Neural cell (in vitro differentiated cells): ENCODE data around the gene CASKIN1. TPM values are rescaled to one million over a fixed set of nuclear protein-coding genes. Genes with fewer than 3 reads are reported as not detected.

Experiments used
- H2AFZ ChIP-seq: fragments of 200-600, 300-800 bp; sonication (generic), shearing (Covaris generic); 2 replicates; pipeline ENCODE4 v1.6.0; 2014; ENCODE audit warnings: low read depth, mild to moderate bottlenecking, antibody characterized with exemption, low read length, moderate library complexity
- H3F3A ChIP-seq: fragments of 200-600 bp; shearing (Covaris generic); 2 replicates; pipeline ENCODE4 v1.6.1; 2016; ENCODE audit warnings: mild to moderate bottlenecking, moderate library complexity, mixed read lengths, antibody characterized with exemption, low read length; ENCODE audit not compliant: insufficient read depth, poor library complexity, severe bottlenecking
- H3K27ac ChIP-seq: fragments of 200-600, 300-800 bp; sonication (generic), shearing (Covaris generic); 2 replicates; pipeline ENCODE4 v1.5.1; 2014; ENCODE audit warnings: mild to moderate bottlenecking, low read length, moderate library complexity
- H3K27me3 ChIP-seq: fragments of 300-800, 200-600 bp; sonication (generic), shearing (Covaris generic); 2 replicates; pipeline ENCODE4 v1.6.0; 2014; ENCODE audit warnings: mild to moderate bottlenecking, low read depth, low read length, moderate library complexity; ENCODE audit not compliant: insufficient read depth
- H3K36me3 ChIP-seq: fragments of 300-800, 200-600 bp; sonication (generic), shearing (Covaris generic); 2 replicates; pipeline ENCODE4 v1.5.1; 2014; ENCODE audit warnings: mild to moderate bottlenecking, antibody characterized with exemption, low read length, moderate library complexity; ENCODE audit not compliant: insufficient read depth
- H3K4me2 ChIP-seq: fragments of 300-800, 200-600 bp; sonication (generic), shearing (Covaris generic); 2 replicates; pipeline ENCODE4 v1.6.0; 2014; ENCODE audit warnings: mild to moderate bottlenecking, low read length
- H3K4me3 ChIP-seq: fragments of 300-800, 200-600 bp; sonication (generic), shearing (Covaris generic); 2 replicates; pipeline ENCODE4 v1.5.1; 2014; ENCODE audit warnings: mild to moderate bottlenecking, low read length, moderate library complexity
- H3K79me2 ChIP-seq: fragments of 200-600 bp; shearing (Covaris generic); replicated peaks from 2 replicates; pipeline ENCODE4 v1.6.0; 2014; ENCODE audit warnings: mild to moderate bottlenecking, low read length, moderate library complexity; ENCODE audit not compliant: insufficient read depth
- H3K9ac ChIP-seq: fragments of 300-800, 200-600 bp; sonication (generic), shearing (Covaris generic); 2 replicates; pipeline ENCODE4 v1.6.1; 2016; ENCODE audit warnings: mild to moderate bottlenecking, low read length, mixed read lengths
- H3K9me2 ChIP-seq: fragments of 200-600 bp; shearing (Covaris generic); 2 replicates; pipeline ENCODE4 v1.6.1; 2016; ENCODE audit warnings: mild to moderate bottlenecking, low read length, mixed read lengths; ENCODE audit not compliant: insufficient read depth
- H3K9me3 ChIP-seq: fragments of 200-600, 300-800 bp; sonication (generic), shearing (Covaris generic); 2 replicates; pipeline ENCODE4 v1.6.1; 2016; ENCODE audit warnings: mild to moderate bottlenecking, mixed run types, low read length, moderate library complexity, mixed read lengths
- H4K20me1 ChIP-seq: fragments of 200-600 bp; shearing (Covaris generic); 2 replicates; pipeline ENCODE4 v1.6.1; 2016; ENCODE audit warnings: mild to moderate bottlenecking, mixed run types; ENCODE audit not compliant: insufficient read depth
- EP300 ChIP-seq: fragments of 450-650 bp; conservative IDR thresholded peaks from 2 replicates; pipeline ENCODE4 v1.6.1; 2014; ENCODE audit warnings: antibody characterized with exemption, mild to moderate bottlenecking, moderate library complexity; ENCODE audit not compliant: poor library complexity, severe bottlenecking
- EZH2 ChIP-seq: fragments of 200-600, 300-800 bp; shearing (Covaris generic), sonication (generic); IDR thresholded peaks from 2 replicates; pipeline ENCODE4 v1.6.1; 2014; ENCODE audit warnings: antibody characterized with exemption, low read length, borderline replicate concordance, mild to moderate bottlenecking; ENCODE audit not compliant: insufficient read depth, poor library complexity, severe bottlenecking
- MXI1 ChIP-seq: fragments of 450-650 bp; conservative IDR thresholded peaks from 2 replicates; pipeline ENCODE4 v1.6.1; 2014; ENCODE audit warnings: antibody characterized with exemption, mild to moderate bottlenecking; ENCODE audit not compliant: poor library complexity, severe bottlenecking
- POLR2AphosphoS5 ChIP-seq: IDR thresholded peaks from 2 replicates; pipeline ENCODE4 v1.6.1; 2012
- RAD21 ChIP-seq: fragments of 450-650 bp; conservative IDR thresholded peaks from 2 replicates; pipeline ENCODE4 v1.6.1; 2014; ENCODE audit warnings: antibody characterized with exemption, mild to moderate bottlenecking, moderate library complexity
- SMC3 ChIP-seq: fragments of 450-650 bp; conservative IDR thresholded peaks from 2 replicates; pipeline ENCODE4 v1.6.1; 2014; ENCODE audit warnings: antibody characterized with exemption, mild to moderate bottlenecking, moderate library complexity; ENCODE audit not compliant: poor library complexity
- TAF1 ChIP-seq: IDR thresholded peaks from 2 replicates; pipeline ENCODE4 v1.6.1; 2012; ENCODE audit warnings: low read depth
- polyA plus RNA-seq: library from polyadenylated mRNA; depleted of rRNA; stranded (reverse); fragments of >200 nt; gene quantifications from 2 replicates; pipeline ENCODE4 v1.2.3, GENCODE V29; 2014
- TF ChIP-seq, protein P1 (sequence below): IDR thresholded peaks from 2 replicates; pipeline ENCODE4 v1.6.1; 2012; ENCODE audit warnings: borderline replicate concordance
- TF ChIP-seq, protein P2 (sequence below): fragments of 450-650 bp; IDR thresholded peaks from 2 replicates; pipeline ENCODE4 v1.5.1; 2014; ENCODE audit warnings: antibody characterized with exemption, mild to moderate bottlenecking, moderate library complexity; ENCODE audit not compliant: poor library complexity, severe bottlenecking

Gene CASKIN1
- polyA plus RNA-seq, 1 donor from 2014 or later = 10.3 TPM

DNA sequence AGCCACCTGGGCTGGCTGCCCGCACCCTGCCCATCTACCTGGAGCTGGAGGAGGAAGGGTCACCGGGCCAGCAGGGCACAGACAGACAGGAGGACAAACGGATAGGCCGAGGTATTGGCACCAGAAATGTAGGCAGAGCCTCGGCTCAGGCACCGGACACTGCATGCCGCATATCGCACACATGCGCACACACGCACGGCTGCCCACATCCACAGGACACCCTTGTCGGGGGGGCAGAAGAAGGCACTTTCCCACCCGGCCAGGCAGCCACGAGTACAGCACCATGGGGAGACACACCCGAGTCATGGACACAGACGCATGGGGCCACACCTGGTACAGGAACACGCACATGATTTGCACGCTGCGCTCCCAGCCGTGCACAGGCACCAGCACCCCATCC, 14.5 kb downstream of the CASKIN1 start:
- no peak overlapping the region for H3K4me2 ChIP-seq
- no peak overlapping the region for H3K9ac ChIP-seq
- no peak overlapping the region for H2AFZ ChIP-seq
- no peak overlapping the region for H3K4me3 ChIP-seq
- TF ChIP-seq TAF1 = no peak
- TF ChIP-seq SMC3 = no peak
- no peak for TF ChIP-seq EZH2
- TF ChIP-seq, protein P1, sequence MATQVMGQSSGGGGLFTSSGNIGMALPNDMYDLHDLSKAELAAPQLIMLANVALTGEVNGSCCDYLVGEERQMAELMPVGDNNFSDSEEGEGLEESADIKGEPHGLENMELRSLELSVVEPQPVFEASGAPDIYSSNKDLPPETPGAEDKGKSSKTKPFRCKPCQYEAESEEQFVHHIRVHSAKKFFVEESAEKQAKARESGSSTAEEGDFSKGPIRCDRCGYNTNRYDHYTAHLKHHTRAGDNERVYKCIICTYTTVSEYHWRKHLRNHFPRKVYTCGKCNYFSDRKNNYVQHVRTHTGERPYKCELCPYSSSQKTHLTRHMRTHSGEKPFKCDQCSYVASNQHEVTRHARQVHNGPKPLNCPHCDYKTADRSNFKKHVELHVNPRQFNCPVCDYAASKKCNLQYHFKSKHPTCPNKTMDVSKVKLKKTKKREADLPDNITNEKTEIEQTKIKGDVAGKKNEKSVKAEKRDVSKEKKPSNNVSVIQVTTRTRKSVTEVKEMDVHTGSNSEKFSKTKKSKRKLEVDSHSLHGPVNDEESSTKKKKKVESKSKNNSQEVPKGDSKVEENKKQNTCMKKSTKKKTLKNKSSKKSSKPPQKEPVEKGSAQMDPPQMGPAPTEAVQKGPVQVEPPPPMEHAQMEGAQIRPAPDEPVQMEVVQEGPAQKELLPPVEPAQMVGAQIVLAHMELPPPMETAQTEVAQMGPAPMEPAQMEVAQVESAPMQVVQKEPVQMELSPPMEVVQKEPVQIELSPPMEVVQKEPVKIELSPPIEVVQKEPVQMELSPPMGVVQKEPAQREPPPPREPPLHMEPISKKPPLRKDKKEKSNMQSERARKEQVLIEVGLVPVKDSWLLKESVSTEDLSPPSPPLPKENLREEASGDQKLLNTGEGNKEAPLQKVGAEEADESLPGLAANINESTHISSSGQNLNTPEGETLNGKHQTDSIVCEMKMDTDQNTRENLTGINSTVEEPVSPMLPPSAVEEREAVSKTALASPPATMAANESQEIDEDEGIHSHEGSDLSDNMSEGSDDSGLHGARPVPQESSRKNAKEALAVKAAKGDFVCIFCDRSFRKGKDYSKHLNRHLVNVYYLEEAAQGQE = no peak
- no peak for TF ChIP-seq EP300
- TF ChIP-seq, protein P2, sequence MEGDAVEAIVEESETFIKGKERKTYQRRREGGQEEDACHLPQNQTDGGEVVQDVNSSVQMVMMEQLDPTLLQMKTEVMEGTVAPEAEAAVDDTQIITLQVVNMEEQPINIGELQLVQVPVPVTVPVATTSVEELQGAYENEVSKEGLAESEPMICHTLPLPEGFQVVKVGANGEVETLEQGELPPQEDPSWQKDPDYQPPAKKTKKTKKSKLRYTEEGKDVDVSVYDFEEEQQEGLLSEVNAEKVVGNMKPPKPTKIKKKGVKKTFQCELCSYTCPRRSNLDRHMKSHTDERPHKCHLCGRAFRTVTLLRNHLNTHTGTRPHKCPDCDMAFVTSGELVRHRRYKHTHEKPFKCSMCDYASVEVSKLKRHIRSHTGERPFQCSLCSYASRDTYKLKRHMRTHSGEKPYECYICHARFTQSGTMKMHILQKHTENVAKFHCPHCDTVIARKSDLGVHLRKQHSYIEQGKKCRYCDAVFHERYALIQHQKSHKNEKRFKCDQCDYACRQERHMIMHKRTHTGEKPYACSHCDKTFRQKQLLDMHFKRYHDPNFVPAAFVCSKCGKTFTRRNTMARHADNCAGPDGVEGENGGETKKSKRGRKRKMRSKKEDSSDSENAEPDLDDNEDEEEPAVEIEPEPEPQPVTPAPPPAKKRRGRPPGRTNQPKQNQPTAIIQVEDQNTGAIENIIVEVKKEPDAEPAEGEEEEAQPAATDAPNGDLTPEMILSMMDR = no peak
- TF ChIP-seq POLR2AphosphoS5 = no peak
- TF ChIP-seq MXI1 = no peak
- TF ChIP-seq RAD21 = no peak
- no peaks in the 10 kb centered on the region for H3K79me2 ChIP-seq
- no peaks in the 10 kb centered on the region for H3F3A ChIP-seq
- no peaks in the 10 kb centered on the region for H4K20me1 ChIP-seq
- H3K27me3 ChIP-seq = no peaks in the 10 kb centered on the region
- no peaks in the 10 kb centered on the region for H3K9me3 ChIP-seq
- H3K36me3 ChIP-seq = no peaks in the 10 kb centered on the region
- H3K9me2 ChIP-seq = no peaks in the 10 kb centered on the region
- no peak overlapping the region for H3K27ac ChIP-seq

DNA sequence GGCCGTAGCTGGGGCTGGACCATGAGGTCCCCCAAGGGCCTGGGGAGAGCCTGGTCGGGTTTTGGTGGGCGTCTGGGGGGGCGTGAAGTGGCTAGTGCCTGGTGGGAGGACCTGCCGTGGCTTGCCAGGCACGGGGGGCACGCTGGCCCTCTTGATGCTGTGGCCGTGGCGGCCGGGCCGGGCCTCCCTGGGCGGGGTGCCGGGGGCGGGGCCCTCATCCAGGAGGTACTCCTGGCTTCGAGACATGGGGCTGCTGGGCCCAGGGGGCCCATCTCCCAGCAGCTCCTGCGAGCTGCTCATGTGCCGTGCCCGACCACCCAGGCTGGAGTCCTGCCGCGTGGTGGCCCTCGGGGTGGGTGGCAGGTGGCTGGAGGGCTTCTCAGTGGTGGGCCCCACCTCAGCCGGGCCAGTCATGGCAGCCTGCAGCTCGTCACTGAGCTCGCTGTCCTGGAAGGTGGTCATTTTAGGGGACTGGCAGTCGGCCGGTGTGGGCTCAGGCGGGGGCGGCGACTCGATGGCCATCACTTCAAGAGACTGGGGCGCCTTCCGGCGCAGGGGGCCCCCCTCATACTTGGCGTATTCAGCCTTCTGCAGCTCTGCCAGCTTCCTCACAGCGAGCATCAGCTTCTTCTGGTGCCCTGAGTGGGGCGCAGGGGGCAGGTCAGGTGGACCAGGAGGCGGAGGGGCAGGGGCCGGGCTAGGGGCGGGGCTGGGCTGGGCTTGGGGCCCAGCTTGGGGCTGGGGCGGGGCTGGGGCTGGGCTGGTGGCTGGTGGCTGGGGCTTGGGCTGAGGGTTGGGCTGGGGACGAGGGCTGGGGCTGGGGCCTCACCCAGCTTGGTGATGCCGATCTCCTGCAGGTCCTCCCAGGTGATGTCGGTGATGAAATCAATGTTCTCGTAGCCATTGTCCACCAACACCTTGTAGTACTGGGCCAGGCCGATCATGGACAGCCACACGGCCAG, 15.2 kb downstream of the CASKIN1 start:
- no peak overlapping the region for H2AFZ ChIP-seq
- H3K27ac ChIP-seq = no peak overlapping the region
- H3F3A ChIP-seq = no peaks in the 10 kb centered on the region
- no peak overlapping the region for H3K4me3 ChIP-seq
- no peaks in the 10 kb centered on the region for H3K36me3 ChIP-seq
- no peaks in the 10 kb centered on the region for H3K9me3 ChIP-seq
- no peaks in the 10 kb centered on the region for H3K79me2 ChIP-seq
- H3K27me3 ChIP-seq = no peaks in the 10 kb centered on the region
- no peak overlapping the region for H3K4me2 ChIP-seq
- TF ChIP-seq MXI1 = no peak
- TF ChIP-seq RAD21 = no peak
- no peak for TF ChIP-seq TAF1
- TF ChIP-seq, protein P2 = no peak
- TF ChIP-seq EZH2 = no peak
- no peak for TF ChIP-seq POLR2AphosphoS5
- no peak for TF ChIP-seq SMC3
- TF ChIP-seq, protein P1 = no peak
- TF ChIP-seq EP300 = no peak
- no peaks in the 10 kb centered on the region for H3K9me2 ChIP-seq
- H4K20me1 ChIP-seq = no peaks in the 10 kb centered on the region
- no peak overlapping the region for H3K9ac ChIP-seq
